Lung (tissue), 12 donors: Measurements from ENCODE around the gene PNPLA8. TPM values are rescaled to one million over a fixed set of nuclear protein-coding genes. Genes with fewer than 3 reads are reported as not detected.

ENCODE experiments used
- ATAC-seq: fragments of 200-7000 bp; cut with Tn5 transposase; one replicate; pipeline ENCODE4 v1.9.1; 2020; ENCODE audit warnings: moderate number of reproducible peaks; ENCODE audit not compliant: insufficient read depth, low FRiP score
- DNase-seq, 3 donors: peaks; one replicate each; pipeline ENCODE4 v3.0.0-alpha.2; 2013 to 2017
- H3K27ac ChIP-seq, 2 donors: one replicate each; pipeline ENCODE4 v1.5.1; 2013; ENCODE audit warnings: mild to moderate bottlenecking in 2 of 2, moderate library complexity in 2 of 2, control low read depth in 1 of 2, inconsistent platforms in 1 of 2, low read depth in 1 of 2, low read length in 1 of 2
- H3K27me3 ChIP-seq, 3 donors: one replicate each; pipeline ENCODE4 v1.5.1; 2013; ENCODE audit warnings: low read length in 2 of 3; ENCODE audit not compliant: control insufficient read depth in 3 of 3, insufficient read depth in 3 of 3
- H3K36me3 ChIP-seq, 4 donors: one replicate each; pipeline ENCODE4 v1.5.1; 2013; ENCODE audit warnings: low read length in 4 of 4, mild to moderate bottlenecking in 1 of 4, moderate library complexity in 1 of 4; ENCODE audit not compliant: control insufficient read depth in 4 of 4, insufficient read depth in 4 of 4
- H3K4me1 ChIP-seq, 5 donors: one replicate each; pipeline ENCODE4 v1.5.1; 2013; ENCODE audit warnings: low read length in 5 of 5, mild to moderate bottlenecking in 2 of 5, moderate library complexity in 1 of 5; ENCODE audit not compliant: control insufficient read depth in 5 of 5, insufficient read depth in 5 of 5
- H3K4me3 ChIP-seq: one replicate; pipeline ENCODE4 v1.5.1; 2013; ENCODE audit warnings: mild to moderate bottlenecking, control low read depth, moderate library complexity
- H3K9ac ChIP-seq, 2 donors: one replicate each; pipeline ENCODE4 v1.5.1; 2013; ENCODE audit warnings: low read length in 2 of 2, control low read depth in 1 of 2; ENCODE audit not compliant: insufficient read depth in 1 of 2
- H3K9me3 ChIP-seq, 4 donors: one replicate each; pipeline ENCODE4 v1.5.1; 2013; ENCODE audit warnings: low read length in 3 of 4, mild to moderate bottlenecking in 1 of 4, moderate library complexity in 1 of 4; ENCODE audit not compliant: control insufficient read depth in 4 of 4, insufficient read depth in 3 of 4
- CTCF ChIP-seq: IDR thresholded peaks from 2 replicates; pipeline ENCODE4 v1.5.1; 2012; ENCODE audit warnings: mild to moderate bottlenecking; ENCODE audit errors: control extremely low read depth, extremely low read depth
- WGBS, 2 donors: extraction: QIAGEN DNeasy Blood & Tissue Kit; methylation state at CpG; one replicate each; pipeline ENCODE4 v1.1.7; 2013; 5-methylcytosine and 5-hydroxymethylcytosine counted together
- polyA plus RNA-seq, 2 donors: library from polyadenylated mRNA; stranded (reverse); fragments of 200-250 nt; gene quantifications; one replicate each; pipeline ENCODE4 v1.2.1, GENCODE V29; 2013
- total RNA-seq, 2 donors: library from RNA; depleted of rRNA in 1 of 2; stranded (reverse); fragments of >200 nt in 1 of 2; gene quantifications; one replicate each; pipeline ENCODE4 v1.2.1, GENCODE V29; 2014 to 2021
- donor health status: control.
- donor health status: control.
- donor health status: Bipolar disorder and iron deficiency.
- donor health status: healthy.
- donor health status: DM: yes; HTN: yes; CAD: no.

Gene PNPLA8
- total and polyA plus RNA-seq, 4 donors: 14.2 to 49.7 (median 25.4) TPM

GRCh38 chr7:108537229-108537628 is 11.3 kb upstream of the PNPLA8 start:
- H3K27me3 ChIP-seq: peaks cover 0 to 3% (median 0%) of the 10 kb centered on the region in 3 donors
- H3K9me3 ChIP-seq: no peaks in the 10 kb centered on the region
- H3K27ac ChIP-seq: no peak overlapping the region
- H3K4me3 ChIP-seq: no peak overlapping the region
- no peak for ATAC-seq
- TF ChIP-seq CTCF: no peak
- no peak for DNase-seq
- no peaks in the 10 kb centered on the region for H3K36me3 ChIP-seq
- H3K4me1 ChIP-seq: no peaks in the 10 kb centered on the region
- no peak overlapping the region for H3K9ac ChIP-seq
- WGBS, 2 donors: 82 to 93% methylated on average over 2 of the region's 2 CpGs

- Histone ChIP-seq H3K36me3 (no peaks in the 10 kb centered on the region), H3K4me3 (no peak overlapping the region), H3K27me3 (peaks cover 0 to 3% (median 0%) of the 10 kb centered on the region in 3 donors), H3K9me3 (no peaks in the 10 kb centered on the region), H3K4me1 (no peaks in the 10 kb centered on the region), H3K27ac (no peak overlapping the region), H3K9ac (no peak overlapping the region)
- no peak for TF ChIP-seq CTCF
- DNase-seq: no peak
- ATAC-seq: no peak
- WGBS, 2 donors: 33 to 60% methylated on average over 1 of the region's 1 CpG
Observed at GRCh38 chr7:108535744-108536143, 9.8 kb upstream of the PNPLA8 start.

GRCh38 chr7:108535257-108535656 is 9.3 kb upstream of the PNPLA8 start:
- Histone ChIP-seq H3K27me3 (peaks cover 0 to 3% (median 0%) of the 10 kb centered on the region in 3 donors), H3K36me3 (no peaks in the 10 kb centered on the region), H3K9me3 (no peaks in the 10 kb centered on the region), H3K4me1 (no peaks in the 10 kb centered on the region), H3K4me3 (no peak overlapping the region), H3K9ac (no peak overlapping the region), H3K27ac (no peak overlapping the region)
- DNase-seq (no peak), ATAC-seq (no peak)
- no peak for TF ChIP-seq CTCF
- WGBS, 2 donors: 53 to 65% methylated on average over 5 of the region's 5 CpGs

- WGBS, 2 donors: 95 to 100% methylated on average over 3 of the region's 3 CpGs
- no peaks in the 10 kb centered on the region for H3K36me3 ChIP-seq
- H3K27ac ChIP-seq: no peak overlapping the region
- H3K9me3 ChIP-seq: no peaks in the 10 kb centered on the region
- no peak for DNase-seq
- no peak overlapping the region for H3K4me3 ChIP-seq
- H3K27me3 ChIP-seq: peaks cover 0 to 3% (median 0%) of the 10 kb centered on the region in 3 donors
- no peaks in the 10 kb centered on the region for H3K4me1 ChIP-seq
- ATAC-seq: no peak
- TF ChIP-seq CTCF: no peak
- no peak overlapping the region for H3K9ac ChIP-seq
Observed at GRCh38 chr7:108533712-108534111, 7.8 kb upstream of the PNPLA8 start.
